ENCODE results near the gene ASB16.

DNA sequence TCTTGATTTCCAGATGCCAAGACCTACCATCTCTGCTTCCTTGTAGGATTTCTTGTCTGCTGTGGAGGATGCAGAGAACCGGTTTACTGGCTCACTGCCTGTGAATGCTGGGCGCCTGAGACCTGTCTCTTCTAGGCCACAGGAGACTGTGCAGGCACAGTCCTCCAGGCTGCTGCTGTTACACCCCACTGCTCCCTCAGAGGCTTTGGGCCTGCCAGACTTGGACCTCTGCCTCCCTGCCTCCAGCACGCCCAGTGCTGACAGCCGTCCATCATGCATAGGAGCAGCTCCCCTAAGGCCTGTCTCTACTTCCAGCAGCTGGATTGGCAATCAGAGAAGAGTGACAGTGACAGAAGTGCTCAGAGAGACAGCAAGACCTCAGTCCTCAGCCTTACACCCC lies 22.7 kb upstream of the ASB16 start:
- TF ChIP-seq, protein P1, sequence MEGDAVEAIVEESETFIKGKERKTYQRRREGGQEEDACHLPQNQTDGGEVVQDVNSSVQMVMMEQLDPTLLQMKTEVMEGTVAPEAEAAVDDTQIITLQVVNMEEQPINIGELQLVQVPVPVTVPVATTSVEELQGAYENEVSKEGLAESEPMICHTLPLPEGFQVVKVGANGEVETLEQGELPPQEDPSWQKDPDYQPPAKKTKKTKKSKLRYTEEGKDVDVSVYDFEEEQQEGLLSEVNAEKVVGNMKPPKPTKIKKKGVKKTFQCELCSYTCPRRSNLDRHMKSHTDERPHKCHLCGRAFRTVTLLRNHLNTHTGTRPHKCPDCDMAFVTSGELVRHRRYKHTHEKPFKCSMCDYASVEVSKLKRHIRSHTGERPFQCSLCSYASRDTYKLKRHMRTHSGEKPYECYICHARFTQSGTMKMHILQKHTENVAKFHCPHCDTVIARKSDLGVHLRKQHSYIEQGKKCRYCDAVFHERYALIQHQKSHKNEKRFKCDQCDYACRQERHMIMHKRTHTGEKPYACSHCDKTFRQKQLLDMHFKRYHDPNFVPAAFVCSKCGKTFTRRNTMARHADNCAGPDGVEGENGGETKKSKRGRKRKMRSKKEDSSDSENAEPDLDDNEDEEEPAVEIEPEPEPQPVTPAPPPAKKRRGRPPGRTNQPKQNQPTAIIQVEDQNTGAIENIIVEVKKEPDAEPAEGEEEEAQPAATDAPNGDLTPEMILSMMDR (IDR thresholded peaks at IDR 0.05), result no peak
- TF ChIP-seq EZH2 (IDR thresholded peaks at IDR 0.05; ENCODE audit: borderline replicate concordance, insufficient read depth, low read depth, low read length, poor library complexity, severe bottlenecking), result no peak

Measured in B cell (primary cell).